DMS114 treated with DMSO at 0.1 percent for 48 hours (cell line): ENCODE results near the gene PPFIBP2.
A peak's percentile ranks its signal among the peaks of the same experiment; 100 is the strongest.
"Not testable (repeated sequence)": the region's sequence is repeated elsewhere in the genome, so short reads cannot be mapped to it uniquely, and the experiment has no call there.

Experiments
- DNase-seq: peaks from one replicate; lab custom pipeline; 2025; ENCODE audit not compliant: unreplicated experiment; lab: John Stamatoyannopoulos, UW

Gene PPFIBP2

GRCh38 chr11:7655253-7656217 lies 141.7 kb downstream of the PPFIBP2 start:
- DNase-seq, result no peak

- no peak for DNase-seq
These were observed 142.9 kb downstream of the PPFIBP2 start for GRCh38 chr11:7656704-7657103.

- DNase-seq, result peak; percentile 0
These were observed 143.7 kb downstream of the PPFIBP2 start for GRCh38 chr11:7657306-7658025.

GRCh38 chr11:7663531-7663930 lies 149.7 kb downstream of the PPFIBP2 start:
- not testable (repeated sequence) for DNase-seq

GRCh38 chr11:7664867-7665266 lies 151.1 kb downstream of the PPFIBP2 start:
- no peak for DNase-seq

GRCh38 chr11:7665473-7666291 lies 151.9 kb downstream of the PPFIBP2 start:
- peak; percentile 16 for DNase-seq

GRCh38 chr11:7666292-7666866 lies 152.6 kb downstream of the PPFIBP2 start:
- no peak for DNase-seq

- DNase-seq, result no peak
These were observed 153.7 kb downstream of the PPFIBP2 start for GRCh38 chr11:7667460-7667859.

- no peak for DNase-seq
These were observed 154.7 kb downstream of the PPFIBP2 start for GRCh38 chr11:7668464-7668863.

GRCh38 chr11:7668911-7669310 lies 155.1 kb downstream of the PPFIBP2 start:
- DNase-seq, result no peak

- no peak for DNase-seq
These were observed 156.8 kb downstream of the PPFIBP2 start for GRCh38 chr11:7670641-7671040.

- DNase-seq, result no peak
These were observed 157.8 kb downstream of the PPFIBP2 start for GRCh38 chr11:7671347-7672215.

- no peak for DNase-seq
These were observed 158.6 kb downstream of the PPFIBP2 start for GRCh38 chr11:7672276-7672959.

GRCh38 chr11:7672960-7673723 lies 159.3 kb downstream of the PPFIBP2 start, which contains the start of gene CYB5R2:
Gene CYB5R2, minus strand, starts transcription at chr11:7673500. Its CDS starts 675 bp downstream, at chr11:7672825.
- no peak for DNase-seq

- no peak for DNase-seq
These were observed 160.1 kb downstream of the PPFIBP2 start for GRCh38 chr11:7673724-7674434.

GRCh38 chr11:7675631-7676030 lies 161.8 kb downstream of the PPFIBP2 start:
- DNase-seq, result no peak

- DNase-seq, result no peak
These were observed 163.3 kb downstream of the PPFIBP2 start for GRCh38 chr11:7677071-7677470.

GRCh38 chr11:7677796-7678201 lies 164.0 kb downstream of the PPFIBP2 start:
- DNase-seq, result no peak
